K562 (cell line): ENCODE measurements around the gene DCAF6.
A peak's percentile ranks its signal among the peaks of the same experiment; 100 is the strongest.

Source experiments
- ATF1 ChIP-seq, 2 experiments: fragments of 450-650 bp in 1 of 2; IDR thresholded peaks; 2 replicates each; pipeline ENCODE4 v1.6.1; 2016; ENCODE audit warnings: missing compliant biosample characterization in 1 of 2, missing genetic modification characterization in 1 of 2
- CBX1 ChIP-seq: sonication (generic); IDR thresholded peaks from 2 replicates; pipeline ENCODE4 v1.6.1; 2016; ENCODE audit warnings: antibody characterized with exemption, low read depth, mild to moderate bottlenecking
- CREM ChIP-seq: IDR thresholded peaks from 2 replicates; pipeline ENCODE4 v1.6.1; 2014; ENCODE audit warnings: antibody characterized with exemption, low read depth
- GATA2 ChIP-seq: sonication (generic); formaldehyde crosslinking; IDR thresholded peaks from 2 replicates; pipeline ENCODE4 v1.4.0; 2020; ENCODE audit warnings: mild to moderate bottlenecking, missing genetic modification reagents
- HIVEP1 ChIP-seq: fragments of 250-450 bp; sonication (Bioruptor Pico); IDR thresholded peaks from 2 replicates; pipeline ENCODE4 v1.4.0; 2020; ENCODE audit warnings: mild to moderate bottlenecking
- HOMEZ ChIP-seq: fragments of 250-450 bp; sonication (Bioruptor Pico); IDR thresholded peaks from 2 replicates; pipeline ENCODE4 v1.4.0; 2020; ENCODE audit warnings: mild to moderate bottlenecking, moderate library complexity
- JUNB ChIP-seq: fragments of 450-650 bp; formaldehyde crosslinking; conservative IDR thresholded peaks from 2 replicates; pipeline ENCODE4 v1.4.0; 2020; ENCODE audit warnings: mild to moderate bottlenecking
- PHF20 ChIP-seq: fragments of 450-650 bp; IDR thresholded peaks from 2 replicates; pipeline ENCODE4 v1.6.1; 2018; ENCODE audit not compliant: partially characterized antibody
- POLR2A ChIP-seq: fragments of 450-650 bp; conservative IDR thresholded peaks from 2 replicates; pipeline ENCODE4 v1.6.1; 2016
- POLR2AphosphoS5 ChIP-seq: IDR thresholded peaks from 2 replicates; pipeline ENCODE4 v1.6.1; 2011; ENCODE audit warnings: mild to moderate bottlenecking, low read depth, low read length, moderate library complexity; ENCODE audit not compliant: control insufficient read depth, insufficient read depth
- STAG1 ChIP-seq: sonication (generic); formaldehyde crosslinking; IDR thresholded peaks from 2 replicates; pipeline ENCODE4 v1.5.0; 2020; ENCODE audit warnings: missing genetic modification reagents, borderline replicate concordance
- TF ChIP-seq, protein P1 (sequence below), 3 experiments: IDR thresholded peaks in 2 of 3; conservative IDR thresholded peaks in 1 of 3; 2 replicates each; pipeline ENCODE4 v1.5.1; 2011 to 2012; ENCODE audit warnings: low read length in 3 of 3, mild to moderate bottlenecking in 3 of 3, control low read depth in 2 of 3, improper control_type of control experiment in 1 of 3, inconsistent platforms in 1 of 3, low read depth in 1 of 3, mixed read lengths in 1 of 3, moderate library complexity in 1 of 3; ENCODE audit not compliant: insufficient read depth in 2 of 3

GRCh38 chr1:167926486-167926997 lies 9.9 kb upstream of the DCAF6 start:
- no peak for TF ChIP-seq HOMEZ (CRISPR knock-in tag)
- no peak for TF ChIP-seq ATF1 (CRISPR knock-in tag; IDR thresholded peaks at IDR 0.05)
- no peak; the same call in 1 of the 2 replicates for TF ChIP-seq ATF1 (tag; IDR thresholded peaks at IDR 0.05)
- TF ChIP-seq, protein P1, sequence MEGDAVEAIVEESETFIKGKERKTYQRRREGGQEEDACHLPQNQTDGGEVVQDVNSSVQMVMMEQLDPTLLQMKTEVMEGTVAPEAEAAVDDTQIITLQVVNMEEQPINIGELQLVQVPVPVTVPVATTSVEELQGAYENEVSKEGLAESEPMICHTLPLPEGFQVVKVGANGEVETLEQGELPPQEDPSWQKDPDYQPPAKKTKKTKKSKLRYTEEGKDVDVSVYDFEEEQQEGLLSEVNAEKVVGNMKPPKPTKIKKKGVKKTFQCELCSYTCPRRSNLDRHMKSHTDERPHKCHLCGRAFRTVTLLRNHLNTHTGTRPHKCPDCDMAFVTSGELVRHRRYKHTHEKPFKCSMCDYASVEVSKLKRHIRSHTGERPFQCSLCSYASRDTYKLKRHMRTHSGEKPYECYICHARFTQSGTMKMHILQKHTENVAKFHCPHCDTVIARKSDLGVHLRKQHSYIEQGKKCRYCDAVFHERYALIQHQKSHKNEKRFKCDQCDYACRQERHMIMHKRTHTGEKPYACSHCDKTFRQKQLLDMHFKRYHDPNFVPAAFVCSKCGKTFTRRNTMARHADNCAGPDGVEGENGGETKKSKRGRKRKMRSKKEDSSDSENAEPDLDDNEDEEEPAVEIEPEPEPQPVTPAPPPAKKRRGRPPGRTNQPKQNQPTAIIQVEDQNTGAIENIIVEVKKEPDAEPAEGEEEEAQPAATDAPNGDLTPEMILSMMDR (IDR thresholded peaks at IDR 0.05 in 2 of 3, conservative IDR thresholded peaks at IDR 0.05 in 1 of 3; ENCODE audit: insufficient read depth in 2 of 3, low read depth in 1 of 3, low read length in 3 of 3) = peak; percentile 56 to 69 (median 63)
- no peak for TF ChIP-seq PHF20
- no peak for TF ChIP-seq GATA2 (CRISPR knock-in tag)
- no peak for TF ChIP-seq JUNB (CRISPR knock-in tag)
- TF ChIP-seq POLR2A = no peak
- no peak for TF ChIP-seq HIVEP1 (CRISPR knock-in tag)
- no peak for TF ChIP-seq CBX1
- no peak for TF ChIP-seq STAG1 (CRISPR knock-in tag)
- no peak for TF ChIP-seq POLR2AphosphoS5
- 0 out of 2 replicates have a peak, but pooled peaks have one; percentile 28 for TF ChIP-seq CREM
